Uterus (tissue), 4 donors: Measurements from ENCODE around the gene CPA1. TPM values are rescaled to one million over a fixed set of nuclear protein-coding genes. Genes with fewer than 3 reads are reported as not detected.

ENCODE experiments used
- DNase-seq, 2 donors: peaks; one replicate each; pipeline ENCODE4 v3.0.0-alpha.2; 2019 to 2020
- H3K27ac ChIP-seq, 2 donors: fragments of 200-600 bp; sonication (generic); 1 replicate in 1 of 2; 2 replicates in 1 of 2; pipeline ENCODE4 v1.5.1; 2016 to 2018
- H3K27me3 ChIP-seq, 2 donors: fragments of 200-600 bp; sonication (generic); one replicate each; pipeline ENCODE4 v1.5.1; 2018 to 2019; ENCODE audit warnings: control low read depth in 1 of 2
- H3K36me3 ChIP-seq, 2 donors: fragments of 200-600 bp; sonication (generic); one replicate each; pipeline ENCODE4 v1.5.1; 2019; ENCODE audit warnings: control low read depth in 1 of 2
- H3K4me1 ChIP-seq, 2 donors: fragments of 200-600 bp; sonication (generic); one replicate each; pipeline ENCODE4 v1.5.1; 2018 to 2019; ENCODE audit warnings: control low read depth in 1 of 2
- H3K4me3 ChIP-seq, 2 donors: fragments of 200-600 bp; sonication (generic); 1 replicate in 1 of 2; 2 replicates in 1 of 2; pipeline ENCODE4 v1.5.1; 2018 to 2019; ENCODE audit warnings: mild to moderate bottlenecking in 1 of 2
- H3K9me3 ChIP-seq, 2 donors: fragments of 200-600 bp; sonication (generic); one replicate each; pipeline ENCODE4 v1.5.1; 2019; ENCODE audit warnings: control low read depth in 1 of 2
- POLR2A ChIP-seq, 2 donors: fragments of 450-650 bp; IDR thresholded peaks; one replicate each; pipeline ENCODE4 v1.6.1; 2016; ENCODE audit warnings: antibody characterized with exemption in 2 of 2, mild to moderate bottlenecking in 1 of 2, moderate library complexity in 1 of 2
- intact Hi-C: fragments of 100-400 bp; cut with DNase I; formaldehyde crosslinking; loops from one replicate; pipeline ENCODE4 v1.15.1; 2023; ENCODE audit warnings: low total_unique reads
- total RNA-seq, 4 donors: library from RNA; depleted of rRNA in 3 of 4; stranded (reverse); fragments of >200 nt in 3 of 4; gene quantifications; one replicate each; pipeline versions ENCODE4 v1.1.0 to v1.2.4, GENCODE V29; 2014 to 2023
- TF ChIP-seq, protein P1 (sequence below), 4 experiments: fragments of 200-600 bp in 2 of 4; fragments of 450-650 bp in 2 of 4; sonication (generic) in 2 of 4; IDR thresholded peaks; one replicate each; pipeline ENCODE4 v1.5.1; 2016 to 2019; ENCODE audit warnings: antibody characterized with exemption in 4 of 4, mild to moderate bottlenecking in 2 of 4, moderate library complexity in 1 of 4
- donor health status: DM: yes; HTN: yes; CAD: no.

The CPA1 gene
- total RNA-seq, 4 donors from 2014 or later = 0.46 to 3.8 TPM; not detected in 2

DNA sequence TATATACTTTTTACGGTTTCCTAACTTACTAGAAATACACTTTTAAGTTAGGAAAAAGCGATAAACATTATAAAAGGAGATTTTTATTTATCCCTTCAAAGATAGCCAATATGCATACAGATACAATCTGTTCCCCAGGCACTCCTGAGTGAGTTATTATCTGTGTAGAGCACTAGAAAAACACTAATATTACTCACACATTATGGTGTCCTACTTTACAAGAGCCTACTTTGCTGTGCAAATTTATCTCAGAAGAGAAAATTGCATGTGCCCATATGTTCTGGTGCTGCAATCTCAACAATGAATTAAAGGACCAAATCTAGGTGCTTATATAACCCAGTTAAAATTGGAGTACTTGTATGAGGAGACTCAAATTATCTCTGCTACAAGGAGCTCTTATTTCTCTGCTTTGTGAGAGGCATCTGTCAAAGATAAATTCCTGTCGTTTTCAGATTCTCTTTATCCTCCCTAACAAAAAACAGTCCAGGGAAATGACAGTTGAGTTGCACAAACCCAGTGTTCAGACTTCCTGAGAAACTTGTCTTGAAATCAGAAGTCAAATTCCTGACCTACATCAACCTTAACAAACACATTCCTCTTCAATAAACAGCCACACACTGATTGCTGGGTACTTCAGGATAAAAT is 28.9 kb downstream of the CPA1 start:
- intact Hi-C loops = no loop called here
- H3K27ac ChIP-seq = no peak overlapping the region
- H3K4me1 ChIP-seq = no peaks in the 10 kb centered on the region
- H3K27me3 ChIP-seq = no peaks in the 10 kb centered on the region
- TF ChIP-seq POLR2A (IDR thresholded peaks at IDR 0.05) = no peak
- TF ChIP-seq, protein P1, sequence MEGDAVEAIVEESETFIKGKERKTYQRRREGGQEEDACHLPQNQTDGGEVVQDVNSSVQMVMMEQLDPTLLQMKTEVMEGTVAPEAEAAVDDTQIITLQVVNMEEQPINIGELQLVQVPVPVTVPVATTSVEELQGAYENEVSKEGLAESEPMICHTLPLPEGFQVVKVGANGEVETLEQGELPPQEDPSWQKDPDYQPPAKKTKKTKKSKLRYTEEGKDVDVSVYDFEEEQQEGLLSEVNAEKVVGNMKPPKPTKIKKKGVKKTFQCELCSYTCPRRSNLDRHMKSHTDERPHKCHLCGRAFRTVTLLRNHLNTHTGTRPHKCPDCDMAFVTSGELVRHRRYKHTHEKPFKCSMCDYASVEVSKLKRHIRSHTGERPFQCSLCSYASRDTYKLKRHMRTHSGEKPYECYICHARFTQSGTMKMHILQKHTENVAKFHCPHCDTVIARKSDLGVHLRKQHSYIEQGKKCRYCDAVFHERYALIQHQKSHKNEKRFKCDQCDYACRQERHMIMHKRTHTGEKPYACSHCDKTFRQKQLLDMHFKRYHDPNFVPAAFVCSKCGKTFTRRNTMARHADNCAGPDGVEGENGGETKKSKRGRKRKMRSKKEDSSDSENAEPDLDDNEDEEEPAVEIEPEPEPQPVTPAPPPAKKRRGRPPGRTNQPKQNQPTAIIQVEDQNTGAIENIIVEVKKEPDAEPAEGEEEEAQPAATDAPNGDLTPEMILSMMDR (IDR thresholded peaks at IDR 0.05) = no peak
- no peak overlapping the region for H3K4me3 ChIP-seq
- H3K9me3 ChIP-seq = no peaks in the 10 kb centered on the region
- DNase-seq = no peak
- no peaks in the 10 kb centered on the region for H3K36me3 ChIP-seq

DNA sequence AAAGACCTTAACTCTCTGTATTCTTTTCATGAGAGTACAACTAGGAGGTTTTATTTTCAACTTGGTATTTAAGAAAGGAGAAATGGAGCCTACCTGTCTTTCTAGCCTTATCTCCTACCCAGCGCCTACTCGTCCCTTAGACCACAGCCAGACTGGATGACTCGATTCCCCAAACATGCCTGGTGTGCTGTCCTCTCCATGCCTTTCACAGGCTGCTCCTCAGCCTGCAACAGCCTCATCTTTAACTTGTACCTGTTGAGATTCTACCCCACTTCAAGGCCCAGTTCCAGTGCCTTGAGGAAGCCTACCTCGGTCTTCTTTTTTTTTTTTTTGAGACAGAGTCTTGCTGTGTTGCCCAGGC is 29.4 kb downstream of the CPA1 start:
- TF ChIP-seq POLR2A (IDR thresholded peaks at IDR 0.05) = no peak
- TF ChIP-seq, protein P1 (IDR thresholded peaks at IDR 0.05) = no peak
- H3K4me3 ChIP-seq = no peak overlapping the region
- intact Hi-C loops = no loop called here
- no peak overlapping the region for H3K27ac ChIP-seq
- no peaks in the 10 kb centered on the region for H3K27me3 ChIP-seq
- no peak for DNase-seq
- H3K36me3 ChIP-seq = no peaks in the 10 kb centered on the region
- no peaks in the 10 kb centered on the region for H3K4me1 ChIP-seq
- no peaks in the 10 kb centered on the region for H3K9me3 ChIP-seq

DNA sequence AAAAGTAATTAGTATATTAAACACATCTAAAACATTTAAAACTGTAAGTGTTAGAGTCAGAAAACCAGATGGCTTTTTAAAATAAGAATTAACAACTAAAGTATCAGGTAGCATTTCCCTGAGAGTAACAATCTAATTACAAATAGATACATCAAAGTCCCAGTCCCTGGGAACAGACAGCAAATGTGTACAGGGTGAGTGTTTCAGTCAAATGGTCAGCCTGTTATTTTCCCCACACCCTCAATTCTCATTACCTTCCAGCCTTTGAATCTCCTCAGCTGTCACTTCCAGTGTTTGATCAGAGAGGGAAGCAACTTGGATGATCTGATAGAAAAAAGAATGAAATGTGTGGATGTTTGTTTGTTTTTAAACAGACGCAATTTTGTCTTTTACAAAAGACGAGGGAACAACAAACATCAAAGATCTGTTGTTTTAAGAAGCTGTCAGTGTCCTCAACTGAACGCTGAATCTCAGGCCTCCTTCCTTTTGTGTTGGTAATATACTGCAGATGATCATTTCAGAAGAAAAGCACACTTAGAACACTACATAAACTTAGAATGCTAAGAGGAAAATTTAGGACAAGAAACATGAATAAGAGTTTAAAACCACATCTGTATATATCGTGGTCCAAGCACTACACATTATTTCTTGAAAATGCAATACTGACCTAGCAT is 30.7 kb downstream of the CPA1 start:
- no peak for TF ChIP-seq POLR2A (IDR thresholded peaks at IDR 0.05)
- TF ChIP-seq, protein P1 (IDR thresholded peaks at IDR 0.05) = no peak
- intact Hi-C loops = no loop called here

DNA sequence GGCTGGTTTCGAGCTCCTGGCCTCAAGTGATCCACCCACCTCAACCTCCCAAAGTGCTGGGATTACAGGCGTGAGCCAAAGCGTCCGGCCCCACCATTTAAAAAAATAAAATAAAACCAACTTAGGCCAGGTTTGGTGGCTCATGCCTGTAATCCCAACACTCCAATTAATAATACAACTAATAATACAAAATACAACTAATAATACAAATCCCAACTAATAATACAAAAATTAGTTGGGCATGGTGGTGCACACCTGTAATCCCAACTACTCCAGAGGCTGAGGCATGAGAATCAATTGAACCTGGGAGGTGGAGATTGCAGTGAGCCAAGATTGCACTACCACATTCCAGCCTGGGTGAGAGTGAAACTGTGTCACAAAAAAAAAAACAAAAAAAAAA is 32.9 kb downstream of the CPA1 start:
- Histone ChIP-seq H3K4me1 (no peaks in the 10 kb centered on the region), H3K27me3 (no peaks in the 10 kb centered on the region), H3K36me3 (no peaks in the 10 kb centered on the region), H3K9me3 (no peaks in the 10 kb centered on the region), H3K4me3 (no peak overlapping the region), H3K27ac (no peak overlapping the region)
- no peak for DNase-seq
- TF ChIP-seq, protein P1 (IDR thresholded peaks at IDR 0.05) = no peak
- no peak for TF ChIP-seq POLR2A (IDR thresholded peaks at IDR 0.05)
- intact Hi-C loops = no loop called here

More for the DNA sequence above, 30.7 kb downstream of the CPA1 start:
- Histone ChIP-seq H3K4me3 (no peak overlapping the region), H3K36me3 (no peaks in the 10 kb centered on the region), H3K27me3 (no peaks in the 10 kb centered on the region), H3K4me1 (no peaks in the 10 kb centered on the region), H3K9me3 (no peaks in the 10 kb centered on the region), H3K27ac (no peak overlapping the region)
- no peak for DNase-seq

DNA sequence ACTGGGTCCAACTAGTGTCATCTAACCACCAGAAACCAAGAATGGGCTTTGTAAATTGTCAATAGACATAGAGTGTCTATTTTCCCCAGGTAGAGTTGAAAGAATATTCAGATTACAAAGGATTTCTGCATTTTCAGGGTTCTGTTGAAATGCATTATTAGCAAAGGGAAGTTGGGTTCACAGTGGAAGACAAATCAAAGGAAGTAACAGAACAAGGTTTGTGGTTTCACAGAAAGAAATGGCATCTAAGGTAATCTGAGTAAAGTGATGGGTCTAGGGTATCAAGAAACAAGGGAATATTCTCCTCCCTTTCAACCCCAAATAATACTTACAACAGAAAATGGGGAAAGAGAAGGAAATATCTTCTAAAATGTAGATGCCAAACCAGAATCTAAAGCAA is 34.7 kb downstream of the CPA1 start:
- Histone ChIP-seq H3K9me3 (no peaks in the 10 kb centered on the region), H3K36me3 (no peaks in the 10 kb centered on the region), H3K4me1 (no peaks in the 10 kb centered on the region), H3K27ac (no peak overlapping the region), H3K27me3 (no peaks in the 10 kb centered on the region), H3K4me3 (no peak overlapping the region)
- intact Hi-C loops = no loop called here
- no peak for TF ChIP-seq POLR2A (IDR thresholded peaks at IDR 0.05)
- TF ChIP-seq, protein P1 (IDR thresholded peaks at IDR 0.05) = no peak
- no peak for DNase-seq
